Kasumi-1 (cell line): Measurements from ENCODE around the gene NKX3-2.

ENCODE experiments used
- DNase-seq, 2 experiments: peaks; one replicate each; lab custom pipeline; 2025; lab: John Stamatoyannopoulos, UW

The NKX3-2 gene

GRCh38 chr4:13545394-13545808 lies 1.1 kb upstream of the NKX3-2 start:
- no peak for DNase-seq

GRCh38 chr4:13544606-13545393 lies 492 bp upstream of the NKX3-2 start:
- DNase-seq: peak; percentile 91 to 92

DNA sequence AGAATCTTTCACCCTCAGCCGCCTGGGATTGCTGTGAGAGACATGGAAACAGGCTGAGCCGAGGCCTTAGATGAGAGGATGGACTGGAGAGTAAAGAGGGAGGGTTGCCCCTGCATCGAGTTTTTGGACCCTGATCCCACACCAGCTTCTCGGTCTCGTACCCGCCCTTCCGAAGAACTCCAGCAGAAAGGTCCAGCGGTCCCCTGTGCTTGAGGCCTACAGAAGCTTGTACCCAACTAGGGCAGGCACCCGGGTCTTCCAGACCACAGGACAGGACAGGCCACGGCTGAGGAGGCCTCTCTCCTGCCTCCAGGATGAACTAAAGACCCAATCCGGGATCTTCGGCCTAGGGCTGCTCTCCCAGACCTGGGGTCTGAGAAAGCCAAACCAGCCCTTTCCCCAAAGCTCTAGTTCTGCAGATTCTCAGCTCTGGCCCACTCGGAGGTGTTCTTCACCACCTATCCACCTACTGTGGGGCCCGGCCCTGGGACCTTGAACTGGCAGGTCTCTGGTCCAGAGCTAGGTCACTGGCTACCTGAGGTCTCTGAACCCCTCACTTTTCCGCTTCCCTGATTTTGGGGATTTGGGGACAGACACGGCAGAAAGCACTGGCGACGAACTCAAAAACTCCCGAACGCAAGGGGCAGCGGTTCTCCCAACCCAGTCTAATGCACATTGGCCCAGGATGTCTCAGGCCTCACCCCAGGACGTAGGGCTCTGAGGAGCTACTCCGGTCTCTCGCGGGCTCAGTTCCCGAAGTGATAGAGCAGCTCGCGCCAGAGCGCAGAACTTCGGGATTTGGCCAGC lies 1.1 kb downstream of the NKX3-2 start:
- DNase-seq: no peak

GRCh38 chr4:13542577-13543031 lies 1.7 kb downstream of the NKX3-2 start:
- no peak for DNase-seq

DNA sequence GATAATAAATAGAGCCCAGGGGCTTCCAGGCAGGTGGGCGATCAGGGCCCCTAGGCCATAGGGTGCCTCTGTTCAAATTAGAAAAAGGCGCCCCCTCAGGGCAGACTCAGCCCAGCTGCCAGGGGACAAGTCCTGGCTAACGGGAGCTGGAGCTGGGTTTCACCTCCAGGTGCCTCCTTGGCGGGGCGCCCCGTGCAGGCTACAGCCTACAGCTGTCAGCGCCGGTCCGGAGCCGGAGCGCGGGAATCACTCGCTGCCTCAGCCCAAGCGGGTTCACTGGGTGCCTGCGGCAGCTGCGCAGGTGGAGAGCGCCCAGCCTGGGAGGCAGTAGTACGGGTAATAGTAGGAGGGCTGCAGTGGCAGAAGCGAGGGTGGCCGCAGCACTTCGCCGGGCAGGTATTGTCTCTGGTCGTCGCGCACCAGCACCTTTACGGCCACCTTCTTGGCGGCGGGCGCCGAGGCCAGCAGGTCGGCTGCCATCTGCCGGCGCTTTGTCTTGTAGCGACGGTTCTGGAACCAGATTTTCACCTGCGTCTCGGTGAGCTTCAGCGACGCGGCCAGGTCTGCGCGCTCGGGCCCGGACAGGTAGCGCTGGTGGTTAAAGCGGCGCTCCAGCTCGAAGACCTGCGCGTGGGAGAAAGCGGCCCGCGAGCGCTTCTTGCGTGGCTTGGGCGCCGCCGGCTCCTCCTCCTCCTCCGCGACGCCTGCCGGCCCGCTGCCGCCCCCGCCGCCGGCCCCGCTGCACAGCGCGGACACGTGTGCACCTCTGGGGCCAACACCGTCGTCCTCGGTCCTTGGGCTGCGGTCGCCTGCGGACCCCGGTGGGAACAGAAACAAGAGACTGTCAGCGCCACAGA lies 2.4 kb downstream of the NKX3-2 start:
- DNase-seq: no peak

GRCh38 chr4:13541176-13541604 lies 3.1 kb downstream of the NKX3-2 start:
- no peak for DNase-seq

GRCh38 chr4:13540446-13541175 lies 3.7 kb downstream of the NKX3-2 start:
- DNase-seq: no peak

DNA sequence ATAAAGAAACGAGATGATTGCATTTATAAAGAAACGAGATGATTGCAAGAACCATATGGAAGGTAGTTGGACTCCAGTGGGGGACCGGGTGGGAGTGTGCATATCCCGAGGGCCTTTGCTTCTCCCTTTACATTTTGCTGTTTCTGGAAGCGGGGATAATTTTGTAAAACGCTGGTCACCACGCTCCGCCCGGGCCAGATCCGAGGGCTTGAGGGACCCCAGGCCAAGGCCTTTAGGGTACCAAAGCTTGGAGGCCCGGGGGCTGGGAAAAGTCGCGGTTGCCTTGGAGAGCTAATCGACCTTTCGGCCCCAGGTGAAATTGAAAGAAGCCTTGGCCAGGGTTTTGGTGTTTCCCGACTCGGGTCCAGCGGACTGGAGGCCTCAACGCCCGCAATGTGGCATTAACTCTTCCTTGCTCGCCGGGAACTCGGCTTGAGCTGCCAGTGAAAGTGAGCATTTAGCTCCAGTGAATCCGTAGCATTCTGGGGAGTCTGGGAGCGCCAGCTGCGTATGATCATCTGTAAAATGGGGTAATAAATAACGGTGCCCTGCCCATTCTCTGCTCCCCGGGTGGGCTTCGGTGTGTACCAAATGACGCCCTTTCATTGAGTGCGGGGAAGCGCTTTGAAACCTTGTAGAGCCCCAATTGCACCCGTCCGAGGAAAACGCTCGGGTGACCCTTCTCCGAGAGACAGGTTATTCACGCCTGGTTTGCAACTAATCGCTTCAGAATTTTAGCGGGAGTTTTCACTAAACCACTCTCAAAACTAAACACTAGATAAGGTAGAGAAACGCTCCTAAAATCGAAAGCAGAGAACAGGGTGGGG lies 4.5 kb downstream of the NKX3-2 start:
- no peak for DNase-seq

- no peak for DNase-seq
These were observed 5.2 kb downstream of the NKX3-2 start for GRCh38 chr4:13539047-13539618.

GRCh38 chr4:13538427-13538973 lies 5.8 kb downstream of the NKX3-2 start:
- no peak for DNase-seq

DNA sequence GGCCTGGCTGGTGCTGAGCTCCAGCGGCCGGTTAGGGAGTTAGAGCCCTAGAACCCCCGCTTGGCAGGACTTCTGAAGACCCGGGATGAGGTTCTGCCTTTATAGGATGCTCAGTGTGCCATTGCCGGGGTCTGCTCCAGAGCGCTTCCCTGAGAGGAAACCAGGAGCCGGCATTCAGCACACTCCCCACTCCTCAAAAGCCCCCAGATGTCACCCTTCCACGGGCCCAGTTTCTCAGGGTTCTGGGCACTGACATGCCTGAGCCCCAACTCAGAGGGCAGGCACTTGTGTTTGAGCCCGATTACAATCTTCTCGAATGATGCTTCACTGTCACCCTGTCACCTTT lies 6.5 kb downstream of the NKX3-2 start:
- DNase-seq: no peak

DNA sequence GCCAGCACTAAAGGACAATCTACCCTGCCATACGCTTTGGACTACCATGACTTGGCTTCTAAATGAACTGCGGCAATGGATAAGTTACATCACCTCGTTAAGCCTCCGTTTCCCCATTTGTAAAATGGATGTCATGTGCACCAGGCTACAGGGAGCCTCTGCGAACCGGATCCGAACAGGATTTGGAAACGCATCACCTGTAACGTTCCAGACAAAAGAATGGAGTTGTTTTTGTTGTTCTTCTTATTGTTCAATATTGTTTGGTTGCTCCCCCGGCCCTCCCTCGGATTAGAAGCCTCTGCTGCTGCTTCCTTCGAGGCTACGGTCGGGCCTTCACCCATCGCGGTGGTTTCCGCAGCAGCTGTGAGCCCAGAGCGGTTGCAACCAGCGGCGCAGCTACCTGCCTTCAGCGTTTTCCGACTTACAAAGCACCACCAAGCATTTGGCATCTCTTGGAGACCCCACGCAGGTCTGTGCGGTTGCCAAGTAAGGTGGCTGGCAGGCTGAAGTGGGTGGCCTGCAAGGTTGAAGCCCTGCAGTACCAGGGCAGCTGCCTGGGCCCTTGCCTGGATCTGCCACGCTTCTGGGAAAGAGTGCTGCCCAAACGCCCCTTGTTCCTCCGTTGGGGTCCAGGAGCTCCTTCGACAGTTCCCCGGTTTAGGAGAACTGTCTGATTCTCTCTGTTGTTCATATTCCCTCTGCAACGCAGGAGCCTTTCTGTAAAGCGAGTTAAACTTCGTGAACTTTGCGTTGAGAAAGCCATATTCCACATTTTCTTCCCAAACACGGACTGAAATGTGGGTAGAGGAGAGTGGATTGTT lies 7.1 kb downstream of the NKX3-2 start:
- DNase-seq: no peak

- DNase-seq: no peak
These were observed 7.7 kb downstream of the NKX3-2 start for GRCh38 chr4:13536607-13537006.

DNA sequence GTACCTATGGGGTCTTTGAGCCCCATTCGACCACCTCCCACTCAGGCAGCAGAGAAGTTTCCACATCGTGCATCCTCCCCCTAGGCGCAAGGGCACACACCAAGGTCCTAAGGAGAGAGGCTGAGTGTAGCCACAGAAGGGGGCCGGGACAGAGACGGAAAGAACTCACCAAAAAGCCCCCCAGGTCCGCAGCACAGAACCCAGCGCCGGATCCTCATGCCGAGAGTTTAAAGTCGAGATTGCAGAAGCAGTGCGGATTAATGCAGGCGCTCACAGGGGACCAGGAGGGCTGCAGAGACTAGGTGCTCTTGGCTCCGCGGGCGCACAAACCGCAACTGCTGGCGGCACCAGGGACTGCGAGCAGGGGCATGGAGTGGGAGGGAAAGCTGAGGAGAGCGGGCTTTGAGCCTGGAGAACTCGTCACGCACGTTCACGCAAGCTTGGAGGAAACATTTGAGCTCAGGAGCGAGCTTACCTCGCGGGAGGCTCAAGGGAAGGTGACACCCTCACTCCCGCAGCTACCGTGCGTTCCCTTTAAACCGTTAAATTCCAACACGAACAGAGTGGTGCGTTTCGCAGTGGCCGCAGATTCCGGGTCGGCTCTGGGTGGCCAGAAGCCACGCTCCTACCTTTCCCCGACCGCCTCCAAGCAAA lies 8.5 kb downstream of the NKX3-2 start:
- DNase-seq: no peak

GRCh38 chr4:13535118-13535517 lies 9.2 kb downstream of the NKX3-2 start:
- no peak for DNase-seq

- no peak for DNase-seq
These were observed 9.8 kb downstream of the NKX3-2 start for GRCh38 chr4:13534344-13535063.

- DNase-seq: no peak
These were observed 10.5 kb downstream of the NKX3-2 start for GRCh38 chr4:13533670-13534343.
